HEK293 (cell line): ENCODE results near the gene TDRKH.

Experiments used
- CTCF ChIP-seq: fragments of 450-650 bp; formaldehyde crosslinking; IDR thresholded peaks from 2 replicates; pipeline ENCODE4 v1.5.1; 2016; ENCODE audit warnings: missing biosample characterization, missing genetic modification characterization
- INSM2 ChIP-seq: fragments of 450-650 bp; formaldehyde crosslinking; IDR thresholded peaks from 2 replicates; pipeline ENCODE4 v1.5.1; 2016; ENCODE audit warnings: missing biosample characterization, missing genetic modification characterization
- PATZ1 ChIP-seq: fragments of 450-650 bp; formaldehyde crosslinking; IDR thresholded peaks from 2 replicates; pipeline ENCODE4 v1.5.1; 2016; ENCODE audit warnings: missing biosample characterization, missing genetic modification characterization
- TCF7L2 ChIP-seq: IDR thresholded peaks from 2 replicates; pipeline ENCODE4 v1.6.1; 2011; ENCODE audit warnings: low read depth, mild to moderate bottlenecking, inconsistent platforms, low read length, moderate library complexity, borderline replicate concordance
- ZBTB49 ChIP-seq: fragments of 450-650 bp; formaldehyde crosslinking; IDR thresholded peaks from 2 replicates; pipeline ENCODE4 v1.5.1; 2016; ENCODE audit warnings: missing biosample characterization, missing genetic modification characterization, low read depth
- ZBTB8A ChIP-seq: fragments of 450-650 bp; formaldehyde crosslinking; IDR thresholded peaks from 2 replicates; pipeline ENCODE4 v1.5.1; 2016; ENCODE audit warnings: missing biosample characterization, missing genetic modification characterization
- ZNF121 ChIP-seq: fragments of 450-650 bp; formaldehyde crosslinking; IDR thresholded peaks from 2 replicates; pipeline ENCODE4 v1.5.1; 2016; ENCODE audit warnings: missing biosample characterization, missing genetic modification characterization
- ZNF133 ChIP-seq: fragments of 450-650 bp; formaldehyde crosslinking; IDR thresholded peaks from 2 replicates; pipeline ENCODE4 v1.5.1; 2016; ENCODE audit warnings: missing biosample characterization, missing genetic modification characterization
- ZNF239 ChIP-seq: fragments of 450-650 bp; formaldehyde crosslinking; IDR thresholded peaks from 2 replicates; pipeline ENCODE4 v1.5.1; 2016; ENCODE audit warnings: missing biosample characterization, missing genetic modification characterization
- ZNF274 ChIP-seq, 2 experiments: fragments of 200-500 bp in 1 of 2; fragments of 450-650 bp in 1 of 2; sonication (Bioruptor generic) in 1 of 2; formaldehyde crosslinking in 1 of 2; IDR thresholded peaks; 2 replicates each; pipeline versions ENCODE4 v1.5.1 to v1.6.1; 2014 to 2016; ENCODE audit warnings: borderline replicate concordance in 1 of 2, inconsistent platforms in 1 of 2, low read length in 1 of 2, missing biosample characterization in 1 of 2, missing genetic modification characterization in 1 of 2
- ZNF350 ChIP-seq: fragments of 450-650 bp; formaldehyde crosslinking; IDR thresholded peaks from 2 replicates; pipeline ENCODE4 v1.5.0; 2017; ENCODE audit warnings: missing biosample characterization, mild to moderate bottlenecking, missing genetic modification characterization
- ZSCAN16 ChIP-seq: fragments of 450-650 bp; formaldehyde crosslinking; IDR thresholded peaks from 2 replicates; pipeline ENCODE4 v1.5.1; 2016; ENCODE audit warnings: missing biosample characterization, missing genetic modification characterization
- ZSCAN18 ChIP-seq: fragments of 450-650 bp; formaldehyde crosslinking; IDR thresholded peaks from 2 replicates; pipeline ENCODE4 v1.5.1; 2016; ENCODE audit warnings: missing biosample characterization, missing genetic modification characterization

GRCh38 chr1:151739590-151740355 is 50.5 kb downstream of the TDRKH start:
- TF ChIP-seq ZNF133 (tag by site-specific recombination), result no peak
- no peak for TF ChIP-seq CTCF
- no peak for TF ChIP-seq ZNF274 (IDR thresholded peaks at IDR 0.05; ENCODE audit: low read length)
- no peak for TF ChIP-seq ZNF274 (tag by site-specific recombination; IDR thresholded peaks at IDR 0.05; ENCODE audit: borderline replicate concordance)
- no peak for TF ChIP-seq PATZ1 (tag by site-specific recombination)
- no peak for TF ChIP-seq ZSCAN18 (tag by site-specific recombination)
- no peak for TF ChIP-seq ZNF239
- no peak for TF ChIP-seq ZSCAN16
- TF ChIP-seq ZNF121 (tag by site-specific recombination), result no peak
- TF ChIP-seq ZNF350 (tag by site-specific recombination), result no peak
- no peak for TF ChIP-seq ZBTB49 (tag by site-specific recombination)
- TF ChIP-seq TCF7L2, result no peak
- TF ChIP-seq ZBTB8A, result no peak
- TF ChIP-seq INSM2, result no peak
